NB4 (cell line): ENCODE data around the gene TGFBR2.

ENCODE experiments used
- MYC ChIP-seq: IDR thresholded peaks from 2 replicates; pipeline ENCODE4 v1.6.1; 2011; ENCODE audit warnings: low read depth, low read length
- POLR2A ChIP-seq: IDR thresholded peaks from 2 replicates; pipeline ENCODE4 v1.6.1; 2011; ENCODE audit warnings: mild to moderate bottlenecking; ENCODE audit not compliant: insufficient read length; ENCODE audit errors: extremely low read depth
- TF ChIP-seq, protein P1 (sequence below): IDR thresholded peaks from 2 replicates; pipeline ENCODE4 v1.6.1; 2011; ENCODE audit warnings: low read depth, low read length
- TF ChIP-seq, protein P2 (sequence below): IDR thresholded peaks from one replicate; pipeline ENCODE4 v1.5.1; 2012; ENCODE audit warnings: low read depth, low read length

DNA sequence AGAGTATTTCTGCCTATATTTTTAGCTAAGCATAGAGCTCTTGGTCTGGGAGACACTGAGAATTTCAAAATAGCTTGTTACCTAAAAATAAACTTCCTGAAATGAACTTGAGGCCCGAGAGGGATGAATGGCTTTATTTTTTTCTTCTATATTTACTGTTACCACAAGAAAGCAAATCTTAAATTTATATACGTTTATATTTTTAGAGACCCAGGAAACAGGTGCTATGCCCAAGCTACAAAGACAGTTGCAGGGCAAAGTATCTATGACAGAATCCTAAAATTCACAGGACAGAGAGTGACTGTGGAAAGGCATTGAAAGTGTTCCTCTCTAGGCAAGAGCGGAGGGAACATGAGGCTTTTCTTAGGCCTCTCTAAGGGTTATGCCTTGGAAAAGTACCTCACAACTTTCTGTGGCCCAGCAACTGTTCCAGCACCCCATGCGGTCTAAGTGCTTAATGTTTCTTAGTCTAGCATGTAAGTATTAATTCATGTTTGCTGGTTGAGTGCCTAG lies 36.5 kb downstream of the TGFBR2 start:
- TF ChIP-seq, protein P1, sequence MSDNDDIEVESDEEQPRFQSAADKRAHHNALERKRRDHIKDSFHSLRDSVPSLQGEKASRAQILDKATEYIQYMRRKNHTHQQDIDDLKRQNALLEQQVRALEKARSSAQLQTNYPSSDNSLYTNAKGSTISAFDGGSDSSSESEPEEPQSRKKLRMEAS = no peak
- TF ChIP-seq, protein P2, sequence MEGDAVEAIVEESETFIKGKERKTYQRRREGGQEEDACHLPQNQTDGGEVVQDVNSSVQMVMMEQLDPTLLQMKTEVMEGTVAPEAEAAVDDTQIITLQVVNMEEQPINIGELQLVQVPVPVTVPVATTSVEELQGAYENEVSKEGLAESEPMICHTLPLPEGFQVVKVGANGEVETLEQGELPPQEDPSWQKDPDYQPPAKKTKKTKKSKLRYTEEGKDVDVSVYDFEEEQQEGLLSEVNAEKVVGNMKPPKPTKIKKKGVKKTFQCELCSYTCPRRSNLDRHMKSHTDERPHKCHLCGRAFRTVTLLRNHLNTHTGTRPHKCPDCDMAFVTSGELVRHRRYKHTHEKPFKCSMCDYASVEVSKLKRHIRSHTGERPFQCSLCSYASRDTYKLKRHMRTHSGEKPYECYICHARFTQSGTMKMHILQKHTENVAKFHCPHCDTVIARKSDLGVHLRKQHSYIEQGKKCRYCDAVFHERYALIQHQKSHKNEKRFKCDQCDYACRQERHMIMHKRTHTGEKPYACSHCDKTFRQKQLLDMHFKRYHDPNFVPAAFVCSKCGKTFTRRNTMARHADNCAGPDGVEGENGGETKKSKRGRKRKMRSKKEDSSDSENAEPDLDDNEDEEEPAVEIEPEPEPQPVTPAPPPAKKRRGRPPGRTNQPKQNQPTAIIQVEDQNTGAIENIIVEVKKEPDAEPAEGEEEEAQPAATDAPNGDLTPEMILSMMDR = no peak
- no peak for TF ChIP-seq POLR2A
- TF ChIP-seq MYC = no peak
